Fibroblast of pulmonary artery (primary cell): ENCODE results near the gene MYD88.

Experiments
- DNase-seq: peaks from one replicate; pipeline ENCODE4 v3.0.0-alpha.2; 2010; ENCODE audit warnings: low read depth
- H3K4me3 ChIP-seq: replicated peaks from 2 replicates; pipeline ENCODE4 v1.5.1; 2011; ENCODE audit warnings: low read depth, mild to moderate bottlenecking, control low read depth, low read length, moderate library complexity
- TF ChIP-seq, protein P1 (sequence below): IDR thresholded peaks from 2 replicates; pipeline ENCODE4 v1.5.1; 2011; ENCODE audit warnings: mild to moderate bottlenecking, control low read depth, low read length, inconsistent platforms; ENCODE audit errors: missing control alignments

The MYD88 gene

DNA sequence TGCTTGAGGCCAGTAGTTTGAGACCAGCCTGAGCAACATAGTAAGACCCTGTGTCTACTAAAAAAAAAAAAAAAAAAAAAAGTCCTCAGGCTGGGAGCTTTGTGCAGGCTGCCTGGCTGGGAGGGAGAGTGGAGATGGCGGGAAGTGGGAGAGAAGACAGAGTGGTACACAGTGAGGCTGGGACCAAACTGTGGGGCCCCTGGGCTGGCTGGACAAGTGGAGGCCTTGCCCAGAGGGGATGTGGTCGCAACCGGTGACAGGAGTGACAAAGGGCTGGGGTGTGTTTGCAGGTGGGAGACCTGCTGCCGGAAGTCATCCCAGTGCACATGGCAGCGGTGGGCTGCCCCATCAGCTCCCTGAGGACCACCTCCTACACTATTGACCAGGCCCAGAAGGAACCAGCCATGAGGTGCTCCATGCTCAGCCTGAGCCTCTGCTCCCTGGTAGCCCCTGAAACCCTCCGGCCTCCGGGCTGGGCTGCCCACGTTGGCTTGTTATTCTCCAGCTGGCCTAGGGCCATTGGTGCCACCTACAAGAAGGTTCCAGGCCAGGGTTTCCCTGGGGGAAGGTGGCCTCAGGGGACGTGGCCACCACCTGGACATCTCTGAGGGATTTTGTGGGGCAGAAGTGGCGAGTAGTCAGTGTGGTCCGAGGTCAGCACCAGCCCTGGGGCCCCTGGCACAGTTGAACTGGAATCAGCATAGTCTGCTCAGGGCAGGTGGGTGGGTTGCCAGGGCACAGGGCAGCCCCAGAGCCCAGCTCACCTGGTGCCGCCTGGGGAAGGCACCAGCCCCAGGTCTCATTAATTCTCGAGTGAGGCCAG lies 24.2 kb upstream of the MYD88 start:
- DNase-seq = no peak
- TF ChIP-seq, protein P1, sequence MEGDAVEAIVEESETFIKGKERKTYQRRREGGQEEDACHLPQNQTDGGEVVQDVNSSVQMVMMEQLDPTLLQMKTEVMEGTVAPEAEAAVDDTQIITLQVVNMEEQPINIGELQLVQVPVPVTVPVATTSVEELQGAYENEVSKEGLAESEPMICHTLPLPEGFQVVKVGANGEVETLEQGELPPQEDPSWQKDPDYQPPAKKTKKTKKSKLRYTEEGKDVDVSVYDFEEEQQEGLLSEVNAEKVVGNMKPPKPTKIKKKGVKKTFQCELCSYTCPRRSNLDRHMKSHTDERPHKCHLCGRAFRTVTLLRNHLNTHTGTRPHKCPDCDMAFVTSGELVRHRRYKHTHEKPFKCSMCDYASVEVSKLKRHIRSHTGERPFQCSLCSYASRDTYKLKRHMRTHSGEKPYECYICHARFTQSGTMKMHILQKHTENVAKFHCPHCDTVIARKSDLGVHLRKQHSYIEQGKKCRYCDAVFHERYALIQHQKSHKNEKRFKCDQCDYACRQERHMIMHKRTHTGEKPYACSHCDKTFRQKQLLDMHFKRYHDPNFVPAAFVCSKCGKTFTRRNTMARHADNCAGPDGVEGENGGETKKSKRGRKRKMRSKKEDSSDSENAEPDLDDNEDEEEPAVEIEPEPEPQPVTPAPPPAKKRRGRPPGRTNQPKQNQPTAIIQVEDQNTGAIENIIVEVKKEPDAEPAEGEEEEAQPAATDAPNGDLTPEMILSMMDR = no peak
- no peak overlapping the region for H3K4me3 ChIP-seq

DNA sequence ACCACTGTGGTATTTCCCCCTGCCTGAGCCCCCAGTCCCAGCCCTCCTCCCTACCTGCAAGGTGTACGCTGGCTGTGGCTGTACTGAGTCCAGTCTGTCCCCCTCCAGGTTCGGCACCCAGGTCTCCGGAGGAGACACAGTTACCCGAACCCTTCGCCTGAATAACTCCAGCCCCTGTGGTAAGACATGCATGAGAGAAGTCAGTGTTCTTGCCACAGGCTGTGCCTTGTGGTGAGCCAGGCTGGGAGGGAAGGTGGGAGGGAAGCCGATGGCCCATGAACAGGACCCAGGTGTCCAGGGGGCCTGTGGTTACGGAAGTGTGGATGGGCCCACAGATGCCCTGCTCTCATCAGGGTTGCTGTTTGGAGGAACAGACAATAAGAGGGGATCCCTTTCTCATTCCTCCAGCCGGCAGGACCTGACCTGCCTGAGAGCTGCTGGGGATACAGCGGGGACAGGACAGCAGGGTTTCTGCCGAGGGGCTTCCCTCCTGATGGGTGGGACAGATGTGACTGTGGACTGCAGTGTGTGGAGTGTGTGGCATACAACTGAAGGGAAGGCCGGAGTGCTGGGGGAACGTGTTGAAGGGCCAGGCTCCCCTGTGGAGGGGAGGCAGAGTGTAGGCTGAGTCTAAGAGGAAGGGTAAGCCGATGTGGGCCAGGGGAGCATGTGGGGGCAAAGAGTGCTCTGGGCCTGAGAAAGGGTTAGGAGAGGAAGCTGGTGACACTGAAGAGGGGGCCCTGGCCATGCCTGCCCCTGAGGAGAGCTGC lies 23.4 kb upstream of the MYD88 start:
- TF ChIP-seq, protein P1 = no peak
- DNase-seq = no peak
- no peak overlapping the region for H3K4me3 ChIP-seq

DNA sequence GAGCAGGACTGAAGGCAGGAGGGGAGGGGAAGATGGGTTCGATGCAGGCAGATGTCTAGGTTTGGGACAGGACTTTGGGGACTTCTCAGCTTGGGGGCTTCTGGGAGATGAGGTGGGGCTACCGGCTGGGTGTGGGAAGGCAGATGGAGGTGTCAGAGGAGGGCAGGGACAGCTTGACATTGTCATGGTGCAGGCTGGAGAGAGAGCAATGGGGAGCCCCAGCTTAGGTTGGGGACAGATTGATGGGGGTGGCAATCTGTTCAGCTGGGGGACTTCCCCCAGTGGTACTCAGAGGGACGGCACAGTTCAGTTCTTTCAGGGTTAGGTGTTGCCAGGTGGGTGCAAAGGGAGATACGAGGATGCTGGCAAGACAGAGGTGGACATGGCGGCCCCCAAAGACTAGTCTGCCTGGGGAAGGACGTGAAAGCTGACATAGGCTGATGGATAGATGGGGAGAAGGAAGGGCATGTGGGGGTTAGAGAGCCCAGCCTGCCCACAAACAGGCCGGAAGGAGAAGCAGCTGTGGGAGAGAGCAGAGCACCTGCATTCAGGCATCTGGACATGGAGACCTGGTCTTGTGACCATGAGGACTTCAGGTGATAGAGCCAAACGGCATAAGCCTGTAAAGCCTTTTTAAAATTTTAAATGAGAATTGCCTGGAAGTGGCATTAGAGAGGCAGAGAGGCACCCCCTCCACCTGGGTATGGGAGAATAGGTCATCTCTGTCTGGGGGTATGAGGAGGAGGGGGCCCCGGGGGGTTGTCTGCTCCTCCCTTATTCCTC lies 22.6 kb upstream of the MYD88 start:
- no peak overlapping the region for H3K4me3 ChIP-seq
- DNase-seq = no peak
- TF ChIP-seq, protein P1 = no peak

DNA sequence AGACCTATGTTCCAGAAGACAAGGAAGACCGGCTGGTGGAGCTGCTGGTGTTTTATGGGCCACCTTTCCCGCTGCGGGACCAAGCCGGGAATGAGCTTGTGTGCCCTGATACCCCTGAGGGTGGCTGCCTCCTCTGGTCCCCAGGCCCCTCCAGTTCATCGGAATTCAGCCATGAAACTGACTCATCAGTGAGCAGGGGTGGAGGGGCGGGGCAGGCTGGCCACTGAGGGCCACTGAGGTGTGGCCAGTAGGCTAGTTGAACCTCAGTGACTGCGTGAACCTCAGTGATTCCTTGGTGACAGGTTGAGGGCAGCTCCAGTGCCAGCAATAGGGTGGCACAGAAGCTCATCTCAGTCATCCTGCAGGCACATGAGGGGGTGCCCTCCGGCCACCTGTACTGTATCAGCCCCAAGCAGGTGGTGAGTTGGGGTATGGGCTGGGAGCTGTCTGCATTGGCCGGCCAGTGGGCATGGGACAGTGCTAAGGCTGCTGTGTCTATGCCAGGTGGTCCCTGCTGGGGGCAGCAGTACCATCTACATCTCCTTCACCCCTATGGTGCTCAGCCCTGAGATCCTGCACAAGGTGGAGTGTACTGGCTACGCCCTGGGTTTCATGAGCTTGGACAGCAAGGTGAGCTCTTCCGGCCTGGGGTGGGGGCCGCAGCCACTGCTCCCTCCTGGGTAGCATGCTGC lies 21.8 kb upstream of the MYD88 start:
- no peak for DNase-seq
- TF ChIP-seq, protein P1 = no peak

DNA sequence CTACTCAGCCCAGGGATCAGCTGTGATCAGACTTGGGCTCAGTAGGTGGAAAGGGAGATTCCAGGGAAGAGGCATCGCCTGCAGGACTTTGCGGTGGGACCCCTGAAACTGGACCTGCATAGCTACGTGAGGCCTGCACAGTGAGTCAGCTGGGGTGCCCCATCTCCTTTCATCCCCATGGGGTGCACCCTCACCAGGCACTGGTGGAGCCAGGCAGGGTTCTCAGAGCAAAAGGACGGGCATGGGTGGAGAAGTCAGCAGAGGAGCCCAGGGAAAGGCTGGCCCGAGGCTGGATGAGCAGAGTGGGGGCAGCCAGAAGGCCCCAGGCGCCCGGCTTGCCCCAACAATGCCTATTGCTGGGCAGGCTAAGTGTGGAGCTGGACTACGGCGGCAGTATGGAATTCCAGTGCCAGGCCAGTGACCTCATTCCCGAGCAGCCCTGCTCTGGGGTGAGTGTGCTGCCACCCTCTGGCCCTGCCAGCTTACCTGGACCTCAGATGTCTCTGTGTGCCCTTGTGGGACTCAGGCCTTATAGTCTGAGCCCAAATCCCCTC lies 21.2 kb upstream of the MYD88 start:
- TF ChIP-seq, protein P1 = no peak
- H3K4me3 ChIP-seq = no peak overlapping the region
- no peak for DNase-seq

More for the DNA sequence above, 21.8 kb upstream of the MYD88 start:
- H3K4me3 ChIP-seq = no peak overlapping the region
